Gastrocnemius medialis (tissue), 4 donors: ENCODE results near the gene DPPA4. TPM values are rescaled to one million over a fixed set of nuclear protein-coding genes. Genes with fewer than 3 reads are reported as not detected.

Source experiments
- ATAC-seq, 2 donors: fragments of 150-250 bp; one replicate each; pipeline ENCODE4 v1.9.1; 2016
- DNase-seq, 2 donors: peaks; one replicate each; pipeline ENCODE4 v3.0.0-alpha.2; 2019
- H3K27ac ChIP-seq, 4 donors: fragments of 200-600 bp; sonication (generic); 1 replicate in 1 of 4; 2 replicates in 3 of 4; pipeline ENCODE4 v1.5.1; 2016 to 2018; ENCODE audit warnings: mild to moderate bottlenecking in 2 of 4, moderate library complexity in 1 of 4
- H3K27me3 ChIP-seq, 3 donors: fragments of 200-600 bp; sonication (generic) in 2 of 3; 1 replicate in 1 of 3; 2 replicates in 2 of 3; pipeline versions ENCODE4 v1.5.1 to v1.6.0; 2016 to 2019; ENCODE audit warnings: mild to moderate bottlenecking in 1 of 3, moderate library complexity in 1 of 3
- H3K36me3 ChIP-seq, 2 donors: fragments of 200-600 bp; sonication (generic) in 1 of 2; one replicate each; pipeline ENCODE4 v1.5.1; 2017 to 2018
- H3K4me1 ChIP-seq, 2 donors: fragments of 200-600 bp; sonication (generic) in 1 of 2; one replicate each; pipeline ENCODE4 v1.5.1; 2016 to 2017; ENCODE audit warnings: mild to moderate bottlenecking in 2 of 2
- H3K4me3 ChIP-seq, 4 donors: fragments of 200-600 bp; sonication (generic) in 3 of 4; 1 replicate in 1 of 4; 2 replicates in 3 of 4; pipeline ENCODE4 v1.5.1; 2016 to 2019; ENCODE audit warnings: mild to moderate bottlenecking in 2 of 4
- H3K9me3 ChIP-seq, 3 donors: fragments of 200-600 bp; sonication (generic) in 2 of 3; 1 replicate in 1 of 3; 2 replicates in 2 of 3; pipeline ENCODE4 v1.5.1; 2016 to 2019
- POLR2A ChIP-seq, 2 donors: fragments of 450-650 bp; IDR thresholded peaks; one replicate each; pipeline ENCODE4 v1.6.1; 2017; ENCODE audit warnings: antibody characterized with exemption in 2 of 2, mild to moderate bottlenecking in 2 of 2, moderate library complexity in 2 of 2
- in situ Hi-C, 4 donors: fragments of 200-750 bp; cut with MboI; loops; one replicate each; pipeline versions ENCODE4 v1.15.0 to v1.8.0; 2017; ENCODE audit warnings: low sequenced_read_pairs in 4 of 4
- intact Hi-C: fragments of 100-400 bp; cut with DNase I; formaldehyde crosslinking; loops from one replicate; pipeline ENCODE4 v1.15.1; 2023; ENCODE audit warnings: low total_unique reads
- total RNA-seq, 4 donors: library from RNA; depleted of rRNA; stranded (reverse); fragments of >200 nt; gene quantifications; one replicate each; pipeline versions ENCODE4 v1.1.0 to v1.2.3, GENCODE V29; 2016
- TF ChIP-seq, protein P1 (sequence below), 5 experiments: fragments of 450-650 bp in 3 of 5; fragments of 200-600 bp in 2 of 5; sonication (generic) in 2 of 5; IDR thresholded peaks in 4 of 5; conservative IDR thresholded peaks in 1 of 5; 1 replicate in 4 of 5; 2 replicates in 1 of 5; pipeline ENCODE4 v1.5.1; 2016 to 2019; ENCODE audit warnings: antibody characterized with exemption in 5 of 5, mild to moderate bottlenecking in 3 of 5, moderate library complexity in 3 of 5

DPPA4 gene
- total RNA-seq, 4 donors from 2014 or later: not detected

DNA sequence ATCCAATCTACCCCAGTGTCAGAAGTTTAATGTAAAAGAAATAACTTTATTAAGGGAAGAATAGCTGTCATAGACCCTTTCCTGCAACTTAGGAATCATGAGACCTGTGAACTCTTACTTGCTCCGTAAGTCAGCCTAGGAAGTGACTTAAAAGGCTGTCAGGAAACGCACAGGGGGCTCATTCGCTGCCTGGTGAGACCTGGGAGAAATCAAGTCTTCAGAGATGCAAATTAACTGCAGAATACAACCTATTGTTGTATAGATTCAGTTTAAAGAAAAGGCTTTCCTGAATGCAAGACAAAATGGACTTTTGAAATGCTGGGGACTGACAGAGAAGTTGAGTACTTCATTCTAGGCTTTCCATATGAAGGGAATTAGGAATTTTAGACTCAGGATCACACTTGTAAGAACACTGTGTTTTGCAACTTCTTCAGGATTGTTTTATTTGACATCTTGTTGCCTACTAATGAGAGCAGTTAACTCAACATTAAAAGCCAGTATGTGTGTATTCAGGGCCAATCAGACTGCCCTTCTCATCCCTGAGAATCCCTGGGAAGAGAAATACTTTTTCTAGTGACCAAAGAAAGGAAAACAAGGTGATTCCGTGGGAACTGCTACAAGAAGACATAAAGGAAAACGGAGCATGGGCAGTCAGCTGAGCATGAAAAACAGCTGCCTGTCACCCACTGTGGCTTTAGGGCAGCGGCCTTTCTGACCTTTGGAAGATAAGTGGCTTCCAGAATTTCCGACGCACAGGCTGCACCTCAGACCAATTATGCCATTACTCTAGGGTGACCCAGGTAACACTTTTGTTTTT lies 18.5 kb upstream of the DPPA4 start:
- intact Hi-C loops (no loop called here), in situ Hi-C loops (no loop called here)
- no peak for ATAC-seq

DNA sequence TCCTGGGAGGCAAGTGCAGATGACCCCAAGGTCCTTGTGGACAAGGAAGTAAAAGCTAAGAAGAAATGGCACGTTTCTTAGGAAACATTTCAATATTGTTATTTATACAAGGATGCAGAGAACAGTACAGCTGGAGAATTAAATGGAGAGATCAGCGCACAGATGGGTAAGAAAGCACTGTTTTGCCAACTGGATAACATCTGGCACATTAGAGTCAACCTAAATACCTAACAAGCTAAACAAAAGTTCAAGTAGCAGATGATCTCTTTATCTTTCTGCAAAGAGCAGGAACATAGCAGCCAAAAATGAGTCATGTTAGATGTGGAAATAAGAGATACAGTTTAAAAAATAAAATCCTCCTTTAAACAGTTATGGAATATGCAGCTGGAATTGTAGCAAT lies 15.7 kb upstream of the DPPA4 start:
- no peaks in the 10 kb centered on the region for H3K4me1 ChIP-seq
- no peaks in the 10 kb centered on the region for H3K27me3 ChIP-seq
- in situ Hi-C loops (no loop called here), intact Hi-C loops (no loop called here)
- DNase-seq: no peak
- ATAC-seq: no peak
- no peaks in the 10 kb centered on the region for H3K9me3 ChIP-seq
- no peak overlapping the region for H3K27ac ChIP-seq
- H3K36me3 ChIP-seq: no peaks in the 10 kb centered on the region
- H3K4me3 ChIP-seq: no peak overlapping the region
- no peak for TF ChIP-seq POLR2A (IDR thresholded peaks at IDR 0.05)
- TF ChIP-seq, protein P1, sequence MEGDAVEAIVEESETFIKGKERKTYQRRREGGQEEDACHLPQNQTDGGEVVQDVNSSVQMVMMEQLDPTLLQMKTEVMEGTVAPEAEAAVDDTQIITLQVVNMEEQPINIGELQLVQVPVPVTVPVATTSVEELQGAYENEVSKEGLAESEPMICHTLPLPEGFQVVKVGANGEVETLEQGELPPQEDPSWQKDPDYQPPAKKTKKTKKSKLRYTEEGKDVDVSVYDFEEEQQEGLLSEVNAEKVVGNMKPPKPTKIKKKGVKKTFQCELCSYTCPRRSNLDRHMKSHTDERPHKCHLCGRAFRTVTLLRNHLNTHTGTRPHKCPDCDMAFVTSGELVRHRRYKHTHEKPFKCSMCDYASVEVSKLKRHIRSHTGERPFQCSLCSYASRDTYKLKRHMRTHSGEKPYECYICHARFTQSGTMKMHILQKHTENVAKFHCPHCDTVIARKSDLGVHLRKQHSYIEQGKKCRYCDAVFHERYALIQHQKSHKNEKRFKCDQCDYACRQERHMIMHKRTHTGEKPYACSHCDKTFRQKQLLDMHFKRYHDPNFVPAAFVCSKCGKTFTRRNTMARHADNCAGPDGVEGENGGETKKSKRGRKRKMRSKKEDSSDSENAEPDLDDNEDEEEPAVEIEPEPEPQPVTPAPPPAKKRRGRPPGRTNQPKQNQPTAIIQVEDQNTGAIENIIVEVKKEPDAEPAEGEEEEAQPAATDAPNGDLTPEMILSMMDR (IDR thresholded peaks at IDR 0.05 in 4 of 5, conservative IDR thresholded peaks at IDR 0.05 in 1 of 5): no peak

More for the DNA sequence above, 18.5 kb upstream of the DPPA4 start:
- no peak for DNase-seq
- H3K36me3 ChIP-seq: no peaks in the 10 kb centered on the region
- H3K4me1 ChIP-seq: no peaks in the 10 kb centered on the region
- no peak for TF ChIP-seq POLR2A (IDR thresholded peaks at IDR 0.05)
- TF ChIP-seq, protein P1 (IDR thresholded peaks at IDR 0.05 in 4 of 5, conservative IDR thresholded peaks at IDR 0.05 in 1 of 5): no peak
- no peaks in the 10 kb centered on the region for H3K27me3 ChIP-seq
- no peak overlapping the region for H3K27ac ChIP-seq
- no peaks in the 10 kb centered on the region for H3K9me3 ChIP-seq
- H3K4me3 ChIP-seq: no peak overlapping the region

DNA sequence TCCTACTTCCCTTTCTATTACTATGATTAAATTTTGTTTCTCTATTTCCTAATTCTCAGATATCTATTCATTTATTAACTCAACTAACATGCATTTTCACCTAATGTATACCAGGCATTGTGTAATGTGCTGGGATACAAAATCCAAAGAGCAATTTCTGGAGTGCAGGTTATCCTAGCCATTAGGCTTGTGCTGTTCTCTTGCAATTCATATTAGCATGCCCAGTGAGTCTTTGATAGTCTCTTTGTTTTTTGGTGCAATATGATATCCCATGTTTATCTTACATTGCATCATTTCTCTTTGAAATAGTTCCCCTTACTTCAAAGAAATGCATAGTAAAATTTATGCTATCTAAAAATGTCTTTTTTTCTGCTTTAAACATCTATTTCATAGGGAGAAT lies 13.9 kb upstream of the DPPA4 start:
- in situ Hi-C loops (no loop called here), intact Hi-C loops (no loop called here)
- TF ChIP-seq, protein P1 (IDR thresholded peaks at IDR 0.05 in 4 of 5, conservative IDR thresholded peaks at IDR 0.05 in 1 of 5): no peak
- TF ChIP-seq POLR2A (IDR thresholded peaks at IDR 0.05): no peak

DNA sequence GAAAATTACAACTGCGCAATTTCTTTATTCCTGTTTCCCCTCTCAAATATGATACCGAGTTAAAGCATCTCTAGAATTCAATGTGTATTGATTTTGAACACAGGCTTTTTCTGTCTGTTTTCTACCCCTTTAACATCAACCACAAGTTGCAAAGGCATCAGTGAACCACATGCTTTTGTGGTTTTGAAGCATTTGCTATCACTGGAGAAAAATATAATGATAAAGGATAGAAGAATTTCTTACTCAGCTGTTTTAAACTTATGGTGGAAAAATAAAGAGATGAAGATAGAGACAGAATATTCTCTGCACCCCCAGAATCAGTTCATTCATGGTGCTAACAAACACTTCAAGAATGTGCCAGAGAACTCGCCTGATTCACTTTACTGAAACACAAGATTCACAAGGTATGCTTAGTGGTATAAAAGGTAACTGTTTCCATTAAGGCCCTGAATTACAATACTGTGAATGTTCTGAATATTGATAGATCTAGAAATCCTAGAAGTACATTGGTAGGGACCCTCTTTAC lies 9.5 kb upstream of the DPPA4 start:
- Histone ChIP-seq H3K27ac (no peak overlapping the region), H3K9me3 (no peaks in the 10 kb centered on the region), H3K36me3 (no peaks in the 10 kb centered on the region), H3K27me3 (no peaks in the 10 kb centered on the region), H3K4me1 (no peaks in the 10 kb centered on the region), H3K4me3 (no peak overlapping the region)
- DNase-seq: no peak
- ATAC-seq: no peak
- TF ChIP-seq, protein P1 (IDR thresholded peaks at IDR 0.05 in 4 of 5, conservative IDR thresholded peaks at IDR 0.05 in 1 of 5): no peak
- TF ChIP-seq POLR2A (IDR thresholded peaks at IDR 0.05): no peak
- in situ Hi-C loops: no loop called here
- intact Hi-C loops: no loop called here

More for the DNA sequence above, 13.9 kb upstream of the DPPA4 start:
- no peaks in the 10 kb centered on the region for H3K36me3 ChIP-seq
- H3K27me3 ChIP-seq: no peaks in the 10 kb centered on the region
- DNase-seq: no peak
- H3K4me1 ChIP-seq: no peaks in the 10 kb centered on the region
- H3K27ac ChIP-seq: no peak overlapping the region
- H3K9me3 ChIP-seq: no peaks in the 10 kb centered on the region
- no peak for ATAC-seq
- no peak overlapping the region for H3K4me3 ChIP-seq
